Measurements from ENCODE around the gene POU2F3. TPM values are rescaled to one million over a fixed set of nuclear protein-coding genes. Genes with fewer than 3 reads are reported as not detected.

POU2F3 gene
- total RNA-seq, 1 donor from 2014 or later = 1.4 TPM

GRCh38 chr11:120336641-120337354 lies 96.9 kb downstream of the POU2F3 start:
- no peak for DNase-seq (ENCODE audit: low read depth)
- peak overlapping the region; percentile 63 for H3K4me3 ChIP-seq (ENCODE audit: low read depth, low read length)
- no peak for TF ChIP-seq CTCF (conservative IDR thresholded peaks at IDR 0.05; ENCODE audit: low read depth, low read length)

- no peak for TF ChIP-seq CTCF (conservative IDR thresholded peaks at IDR 0.05; ENCODE audit: low read depth, low read length)
Observed at GRCh38 chr11:120337355-120338106, 97.6 kb downstream of the POU2F3 start.

GRCh38 chr11:120338107-120338933 lies 98.4 kb downstream of the POU2F3 start:
- DNase-seq (ENCODE audit: low read depth) = no peak
- no peak for TF ChIP-seq CTCF (conservative IDR thresholded peaks at IDR 0.05; ENCODE audit: low read depth, low read length)
- peak overlapping the region; percentile 63 for H3K4me3 ChIP-seq (ENCODE audit: low read depth, low read length)

More at GRCh38 chr11:120337355-120338106, 97.6 kb downstream of the POU2F3 start:
- DNase-seq (ENCODE audit: low read depth) = no peak
- peak overlapping the region; percentile 63 for H3K4me3 ChIP-seq (ENCODE audit: low read depth, low read length)

GRCh38 chr11:120339394-120339890 lies 99.5 kb downstream of the POU2F3 start:
- TF ChIP-seq CTCF (conservative IDR thresholded peaks at IDR 0.05; ENCODE audit: low read depth, low read length) = no peak
- no peak for DNase-seq (ENCODE audit: low read depth)
- peak overlapping the region; percentile 63 for H3K4me3 ChIP-seq (ENCODE audit: low read depth, low read length)

- TF ChIP-seq CTCF (conservative IDR thresholded peaks at IDR 0.05; ENCODE audit: low read depth, low read length) = no peak
- DNase-seq (ENCODE audit: low read depth) = no peak
- H3K4me3 ChIP-seq (ENCODE audit: low read depth, low read length) = peak overlapping the region; percentile 63
Observed at GRCh38 chr11:120340529-120340928, 100.6 kb downstream of the POU2F3 start.

GRCh38 chr11:120342226-120342625 lies 102.3 kb downstream of the POU2F3 start:
- H3K4me3 ChIP-seq (ENCODE audit: low read depth, low read length) = peak overlapping the region; percentile 2
- TF ChIP-seq CTCF (conservative IDR thresholded peaks at IDR 0.05; ENCODE audit: low read depth, low read length) = no peak
- no peak for DNase-seq (ENCODE audit: low read depth)

Data from epithelial cell of proximal tubule (primary cell).